ENCODE results near the gene TTC23.
"Not testable (repeated sequence)": the region's sequence is repeated elsewhere in the genome, so short reads cannot be mapped to it uniquely, and the experiment has no call there.

TTC23 gene

GRCh38 chr15:99250001-99250400, 620 bp upstream of the TTC23 start:
- DNase-seq (ENCODE audit: low spot score), result no peak

- no peak for DNase-seq (ENCODE audit: low spot score)
Measured at GRCh38 chr15:99248000-99248715, 1.2 kb downstream of the TTC23 start.

GRCh38 chr15:99247062-99247461, 2.3 kb downstream of the TTC23 start:
- no peak for DNase-seq (ENCODE audit: low spot score)

GRCh38 chr15:99244306-99244705, 5.1 kb downstream of the TTC23 start:
- DNase-seq (ENCODE audit: low spot score), result no peak

- no peak for DNase-seq (ENCODE audit: low spot score)
Measured at GRCh38 chr15:99241752-99242151, 7.6 kb downstream of the TTC23 start.

- DNase-seq (ENCODE audit: low spot score), result no peak
Measured at GRCh38 chr15:99239545-99240198, 9.7 kb downstream of the TTC23 start.

GRCh38 chr15:99238849-99239248, 10.5 kb downstream of the TTC23 start:
- no peak for DNase-seq (ENCODE audit: low spot score)

- DNase-seq (ENCODE audit: low spot score), result not testable (repeated sequence)
Measured at GRCh38 chr15:99234160-99234559, 15.2 kb downstream of the TTC23 start.

GRCh38 chr15:99232740-99233139, 16.6 kb downstream of the TTC23 start:
- DNase-seq (ENCODE audit: low spot score), result no peak

- no peak for DNase-seq (ENCODE audit: low spot score)
Measured at GRCh38 chr15:99230867-99231266, 18.5 kb downstream of the TTC23 start.

GRCh38 chr15:99228120-99228770, 21.1 kb downstream of the TTC23 start:
- DNase-seq (ENCODE audit: low spot score), result no peak

GRCh38 chr15:99226802-99227201, 22.6 kb downstream of the TTC23 start:
- no peak for DNase-seq (ENCODE audit: low spot score)

- DNase-seq (ENCODE audit: low spot score), result no peak
Measured at GRCh38 chr15:99224372-99225214, 24.8 kb downstream of the TTC23 start.

- DNase-seq (ENCODE audit: low spot score), result peak; percentile 71
Measured at GRCh38 chr15:99213187-99213811, 36.1 kb downstream of the TTC23 start.

- no peak for DNase-seq (ENCODE audit: low spot score)
Measured at GRCh38 chr15:99212406-99212805, 37.0 kb downstream of the TTC23 start.

GRCh38 chr15:99211926-99212325, 37.5 kb downstream of the TTC23 start:
- DNase-seq (ENCODE audit: low spot score), result no peak

- no peak for DNase-seq (ENCODE audit: low spot score)
Measured at GRCh38 chr15:99210334-99210733, 39.0 kb downstream of the TTC23 start.

GRCh38 chr15:99209326-99209725, 40.1 kb downstream of the TTC23 start:
- no peak for DNase-seq (ENCODE audit: low spot score)

GRCh38 chr15:99207672-99208071, 41.7 kb downstream of the TTC23 start:
- no peak for DNase-seq (ENCODE audit: low spot score)

- no peak for DNase-seq (ENCODE audit: low spot score)
Measured at GRCh38 chr15:99202176-99202552, 47.2 kb downstream of the TTC23 start.

- DNase-seq (ENCODE audit: low spot score), result no peak
Measured at GRCh38 chr15:99201408-99202175, 47.8 kb downstream of the TTC23 start.
